Right renal cortex interstitium (tissue), 3 donors: ENCODE results near the gene ANO8. TPM values are rescaled to one million over a fixed set of nuclear protein-coding genes. Genes with fewer than 3 reads are reported as not detected.
A peak's percentile ranks its signal among the peaks of the same experiment; 100 is the strongest.

Source experiments
- DNase-seq, 3 donors: peaks; one replicate each; pipeline ENCODE4 v3.0.0-alpha.2; 2013; ENCODE audit warnings: low read depth in 3 of 3, low spot score in 2 of 3
- polyA plus RNA-seq, 3 donors: library from polyadenylated mRNA; unstranded; fragments of 120-200 nt; gene quantifications; one replicate each; pipeline ENCODE4 v1.2.1, GENCODE V29; 2013; ENCODE audit not compliant: insufficient read length in 3 of 3

Gene ANO8
- polyA plus RNA-seq, 3 donors: 7.2 to 9.7 (median 7.8) TPM

- DNase-seq: no peak
These were observed 12.7 kb upstream of the ANO8 start for GRCh38 chr19:17347361-17347760.

DNA sequence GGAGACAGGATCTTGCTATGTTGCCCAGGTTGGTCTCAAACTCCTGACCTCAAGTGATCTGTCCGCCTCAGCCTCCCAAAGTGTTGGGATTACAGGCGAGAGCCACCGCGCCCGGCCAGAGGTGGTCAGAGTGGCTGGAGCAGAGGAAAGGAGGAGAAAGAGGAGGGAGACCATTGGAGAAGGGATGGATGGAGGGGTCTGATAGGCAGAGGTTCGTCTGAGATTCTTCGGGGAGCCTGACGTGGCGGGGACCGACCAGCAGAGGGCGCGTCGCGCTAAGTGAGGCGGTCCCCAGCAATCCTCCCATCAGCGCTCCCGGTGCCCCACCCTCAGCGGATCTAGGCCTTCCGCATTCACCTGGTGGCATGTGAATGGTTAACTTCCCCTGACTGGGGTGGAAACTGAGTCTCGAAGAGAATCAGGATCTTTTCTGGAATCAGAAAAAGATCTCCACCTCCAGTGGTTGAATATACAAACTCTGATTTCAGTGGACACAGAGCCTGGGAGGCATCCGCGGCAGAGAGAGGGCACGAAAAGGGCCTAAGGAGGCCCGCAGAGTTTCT, 11.5 kb upstream of the ANO8 start:
- DNase-seq: no peak

DNA sequence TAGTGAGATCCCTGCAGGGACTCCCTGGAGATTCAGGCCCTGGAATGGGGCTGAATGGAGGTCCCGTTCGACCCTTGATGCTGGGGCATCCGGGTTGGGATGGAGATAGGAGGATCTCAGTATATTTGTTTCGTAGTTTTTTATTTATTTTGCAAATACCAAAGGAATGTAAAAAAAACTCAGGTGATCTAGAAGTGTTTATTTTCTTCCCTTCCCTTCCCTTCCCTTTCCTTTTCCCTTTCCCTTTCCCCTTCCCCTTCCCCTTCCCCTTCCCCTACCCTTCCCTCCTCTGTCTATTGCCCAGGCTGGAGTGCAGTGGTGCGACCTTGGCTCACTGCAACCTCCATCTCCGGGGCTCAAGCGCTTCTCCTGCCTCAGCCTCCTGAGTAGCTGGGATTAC, 7.2 kb upstream of the ANO8 start:
- DNase-seq: no peak

- DNase-seq: no peak
These were observed 6.7 kb upstream of the ANO8 start for GRCh38 chr19:17341386-17341785.

DNA sequence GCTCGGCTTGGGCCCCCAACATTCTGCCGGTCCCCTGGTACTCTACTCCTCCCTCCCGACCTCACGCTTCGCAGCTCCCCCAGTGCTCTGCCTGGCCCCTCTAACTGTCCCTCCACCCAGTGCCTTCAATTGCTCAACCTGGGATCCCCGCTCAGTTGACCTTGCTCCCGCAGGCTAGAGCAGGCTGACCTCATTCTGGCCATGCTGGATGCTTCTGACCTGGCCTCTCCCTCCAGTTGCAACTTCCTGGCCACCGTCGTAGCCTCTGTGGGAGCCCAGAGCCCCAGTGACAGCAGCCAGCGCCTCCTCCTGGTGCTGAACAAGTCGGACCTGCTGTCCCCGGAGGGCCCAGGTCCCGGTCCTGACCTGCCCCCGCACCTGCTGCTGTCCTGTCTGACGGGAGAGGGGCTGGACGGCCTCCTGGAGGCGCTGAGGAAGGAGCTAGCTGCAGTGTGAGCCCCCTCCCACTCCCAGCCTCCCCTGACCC, 6.3 kb upstream of the ANO8 start:
- no peak for DNase-seq

DNA sequence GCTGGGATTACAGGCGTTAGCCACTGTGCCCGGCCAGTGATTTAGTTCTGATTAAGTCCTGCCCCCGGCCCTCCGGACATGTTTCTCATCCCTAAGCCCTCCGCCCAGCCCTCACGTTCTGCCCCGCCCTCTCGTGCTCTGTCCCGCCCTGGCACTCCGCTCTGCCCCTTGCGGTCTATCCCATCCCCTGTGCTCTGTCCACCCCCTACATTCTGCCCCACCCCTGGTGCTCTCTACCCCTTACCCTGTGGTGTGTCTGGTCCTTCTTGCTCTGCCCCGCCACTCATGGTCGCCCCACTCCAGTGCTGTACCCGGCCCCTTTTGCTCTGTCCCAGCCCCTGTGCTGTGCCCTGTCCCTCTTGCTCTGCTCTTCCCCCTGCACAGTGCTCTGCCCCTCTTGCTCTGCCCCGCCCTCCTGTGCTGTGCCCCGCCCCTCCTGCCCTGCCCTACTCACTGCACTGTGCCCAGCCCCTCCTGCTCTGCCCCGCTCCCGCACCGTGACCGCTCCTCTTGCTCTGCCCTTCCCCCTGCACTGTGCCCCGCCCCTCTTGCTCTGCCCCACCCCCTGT, 5.7 kb upstream of the ANO8 start:
- no peak for DNase-seq

DNA sequence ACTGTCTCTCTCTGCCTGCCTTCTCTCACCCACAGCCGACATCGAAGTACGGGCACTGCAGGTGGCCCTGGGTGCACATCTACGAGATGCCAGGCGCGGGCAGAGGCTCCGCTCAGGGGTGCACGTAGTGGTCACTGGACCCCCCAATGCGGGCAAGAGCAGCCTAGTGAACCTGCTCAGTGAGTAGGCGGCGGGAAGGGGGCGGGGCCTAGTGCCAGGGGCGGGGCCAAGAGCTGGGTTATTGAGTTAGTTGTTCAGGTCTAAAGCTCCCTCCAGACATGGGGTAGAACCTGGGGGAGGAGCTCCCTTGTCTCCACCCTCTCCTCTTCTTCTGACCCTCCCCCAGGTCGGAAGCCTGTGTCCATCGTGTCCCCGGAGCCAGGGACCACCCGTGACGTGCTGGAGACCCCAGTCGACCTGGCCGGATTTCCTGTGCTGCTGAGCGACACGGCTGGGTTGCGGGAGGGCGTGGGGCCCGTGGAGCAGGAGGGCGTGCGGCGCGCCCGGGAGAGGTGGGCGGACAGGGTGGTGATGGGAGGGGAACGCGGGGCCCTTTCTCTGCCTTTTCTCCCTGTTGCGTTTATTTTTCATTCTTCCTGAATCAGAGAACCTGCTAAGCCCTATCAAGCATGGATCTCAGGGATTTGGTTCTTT, 4.6 kb upstream of the ANO8 start:
- no peak for DNase-seq

GRCh38 chr19:17338433-17339078, 3.9 kb upstream of the ANO8 start:
- no peak for DNase-seq

DNA sequence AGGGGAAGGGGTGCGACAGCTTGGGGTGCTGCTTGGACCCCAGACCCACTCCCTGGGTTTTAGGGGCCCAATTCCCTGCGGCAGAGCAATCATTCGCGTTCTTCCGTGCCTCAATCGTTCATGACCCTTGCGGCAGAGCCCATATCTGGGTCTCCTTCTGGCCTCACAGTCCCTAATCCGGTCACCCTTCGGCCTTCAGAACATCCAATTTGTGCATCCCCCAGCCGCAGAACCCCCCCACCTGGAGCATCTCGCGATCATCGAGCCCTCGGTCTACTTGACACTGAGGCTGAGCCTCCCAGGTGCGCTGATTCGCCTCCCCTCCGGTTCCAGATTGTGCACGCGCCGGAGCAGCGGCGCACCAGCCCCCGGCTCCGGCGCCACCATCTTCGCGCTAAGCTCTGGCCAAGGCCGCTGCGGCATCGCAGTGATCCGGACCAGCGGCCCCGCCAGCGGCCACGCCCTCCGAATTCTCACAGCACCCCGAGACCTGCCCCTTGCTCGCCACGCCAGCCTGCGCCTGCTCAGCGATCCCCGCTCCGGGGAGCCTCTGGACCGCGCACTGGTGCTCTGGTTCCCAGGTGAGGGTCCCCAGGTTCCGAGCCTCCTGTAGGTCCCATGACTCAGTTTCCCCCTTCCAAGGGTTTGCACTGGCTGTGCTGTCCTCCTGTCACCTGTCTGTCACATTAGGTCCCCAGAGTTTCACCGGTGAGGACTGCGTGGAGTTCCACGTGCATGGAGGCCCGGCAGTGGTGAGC, 3.2 kb upstream of the ANO8 start:
- no peak for DNase-seq

GRCh38 chr19:17336872-17337674, 2.4 kb upstream of the ANO8 start, which contains the start of gene GTPBP3:
GTPBP3 (plus strand) TSS chr19:17337553; CDS start chr19:17337612, 59 bp downstream.
- DNase-seq: peak; percentile 91 to 98 (median 96)

DNA sequence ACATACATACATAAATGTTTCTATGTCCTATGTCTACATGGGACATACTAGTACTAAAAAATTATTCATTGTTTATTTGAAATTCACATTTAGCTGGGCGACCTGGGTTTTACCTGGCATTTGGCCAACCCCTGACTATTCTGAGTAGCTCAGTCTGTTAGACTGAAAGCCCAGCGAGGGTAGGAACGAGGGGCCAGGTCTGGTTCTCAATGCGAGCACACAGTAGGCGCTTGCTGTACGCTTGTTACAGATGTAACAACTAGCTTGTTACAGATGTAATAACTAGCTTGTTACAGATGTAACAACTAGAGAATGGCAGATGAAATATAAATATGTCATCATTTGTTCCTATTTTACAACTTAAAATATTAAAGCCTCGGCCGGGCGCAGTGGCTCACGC, 920 bp upstream of the ANO8 start:
- DNase-seq: no peak

- DNase-seq: no peak
These were observed 843 bp downstream of the ANO8 start for GRCh38 chr19:17333611-17334413.

DNA sequence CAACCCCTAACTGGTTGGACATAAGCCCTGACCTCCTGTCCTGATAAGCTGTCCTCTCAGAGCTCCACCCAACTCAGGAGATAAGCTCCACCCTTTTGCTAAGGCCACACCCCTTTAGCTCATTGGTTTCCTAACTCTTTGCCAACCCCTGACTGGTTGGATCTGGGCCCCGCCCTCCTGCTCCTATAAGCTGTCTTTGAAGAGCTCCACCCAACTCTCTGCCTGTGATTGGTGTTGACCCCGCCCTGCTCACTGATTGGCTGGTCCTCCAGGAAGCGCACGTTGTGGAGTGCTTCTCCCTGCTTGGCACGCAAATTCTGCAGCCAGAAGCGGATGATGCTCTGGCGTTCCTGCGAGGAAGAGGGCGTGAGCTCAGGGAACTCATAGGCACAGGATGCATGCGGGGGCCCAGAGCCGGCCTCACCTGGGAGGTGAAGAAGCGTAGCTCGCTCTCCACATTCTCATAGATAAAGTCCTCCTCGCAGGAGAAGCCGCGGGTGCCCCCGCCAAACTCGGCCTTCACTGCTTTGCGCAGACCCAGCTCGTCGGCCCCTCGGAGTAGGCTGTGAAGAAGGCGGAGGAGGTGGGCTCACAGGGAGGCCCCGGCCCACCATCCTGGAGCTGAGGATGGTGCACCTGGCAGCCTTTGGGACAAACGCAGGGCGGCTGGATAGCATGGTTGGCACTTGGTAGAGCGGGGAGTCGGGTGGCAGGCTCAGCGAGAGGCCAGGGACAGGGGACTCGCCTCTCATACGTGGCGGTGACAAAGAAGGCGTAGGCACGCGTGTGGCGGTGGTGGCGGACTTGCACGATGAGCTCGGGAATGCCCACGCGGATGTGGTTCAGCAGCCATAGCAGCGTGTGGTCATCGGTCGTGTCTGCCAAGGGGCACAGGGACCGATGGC, 1.7 kb downstream of the ANO8 start:
- DNase-seq: no peak

DNA sequence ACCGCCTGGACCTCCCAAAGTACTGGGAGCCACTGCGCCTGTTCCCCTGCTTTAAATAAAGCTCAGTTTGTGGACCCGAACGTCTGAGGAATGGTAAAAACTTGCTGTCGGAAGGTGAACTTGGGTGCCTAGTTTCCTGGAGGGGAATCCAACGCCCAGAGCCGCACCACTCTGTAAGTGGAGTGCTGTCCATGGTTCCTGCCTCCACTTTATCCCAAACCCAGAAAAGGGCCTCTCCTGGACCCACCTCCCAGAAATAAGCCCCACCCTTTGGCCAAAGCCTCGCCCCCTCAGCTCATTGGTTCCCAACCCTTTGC, 2.3 kb downstream of the ANO8 start:
- no peak for DNase-seq

DNA sequence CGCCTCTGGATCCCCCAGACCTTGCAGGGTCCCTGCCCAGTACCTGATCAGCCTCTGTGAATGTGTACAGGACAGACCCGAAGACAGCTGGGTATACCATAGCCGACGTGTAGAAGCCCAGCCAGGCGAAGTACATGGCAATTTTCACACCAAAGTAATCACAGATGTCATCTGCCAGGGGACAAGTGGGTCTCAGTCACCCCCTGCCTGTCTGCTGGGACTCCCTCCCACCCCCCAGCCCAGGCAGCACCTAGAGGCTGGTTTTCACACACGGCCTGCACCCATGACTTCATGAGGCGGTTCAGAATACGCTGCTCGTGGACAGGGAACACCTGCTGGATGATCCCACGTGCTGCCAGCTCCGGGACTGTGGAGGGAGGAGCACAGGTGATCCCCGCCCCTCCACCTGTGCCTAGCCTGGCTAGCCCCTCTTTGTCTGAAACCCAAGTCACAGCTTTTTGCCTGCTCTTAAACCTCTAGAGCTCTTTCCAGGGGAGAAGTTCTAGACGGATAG, 3.6 kb downstream of the ANO8 start:
- no peak for DNase-seq

DNA sequence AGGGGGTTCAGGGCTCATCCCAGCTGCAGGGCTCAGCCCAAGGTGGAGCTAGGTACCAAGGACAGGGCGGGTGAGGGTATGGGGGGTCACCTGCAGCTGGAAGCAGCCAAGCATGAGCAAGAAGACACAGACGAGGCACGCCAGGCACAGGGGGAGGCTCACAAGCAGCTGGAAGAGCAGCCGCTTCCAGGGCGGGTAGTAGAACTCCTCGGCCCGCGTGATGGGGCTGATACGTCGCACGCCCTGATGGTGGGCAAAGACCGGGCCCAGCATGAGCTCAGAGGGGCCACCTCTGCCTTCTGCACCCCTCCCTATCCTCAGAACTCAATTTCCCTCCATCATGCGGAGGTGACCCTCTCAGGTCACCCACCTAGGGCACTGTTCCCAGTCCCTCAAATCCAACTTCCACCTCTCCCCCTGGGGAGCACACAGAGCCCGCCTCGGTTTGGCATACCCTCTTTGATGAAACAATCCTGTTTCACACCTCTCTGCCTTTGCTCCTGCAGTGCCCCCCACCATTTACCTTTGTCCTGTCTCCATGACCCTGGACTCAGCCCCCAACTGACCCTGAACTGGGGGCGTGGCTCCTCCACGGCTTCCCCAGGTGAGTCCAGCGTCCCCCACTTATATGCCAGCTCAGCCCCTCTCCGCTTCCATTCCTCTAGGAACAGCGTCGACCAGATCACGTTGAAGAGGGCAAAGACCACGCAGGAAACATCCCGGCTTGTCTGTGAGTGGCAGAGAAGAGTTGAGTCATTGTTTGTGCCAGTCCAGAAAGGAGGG, 4.2 kb downstream of the ANO8 start:
- no peak for DNase-seq
